B cell (primary cell): Measurements from ENCODE around the gene PREX1. TPM values are rescaled to one million over a fixed set of nuclear protein-coding genes. Genes with fewer than 3 reads are reported as not detected.

ENCODE experiments used
- ATAC-seq: fragments of 200-7000 bp; cut with Tn5 transposase; one replicate; pipeline ENCODE4 v1.10.0; 2021; ENCODE audit warnings: low read depth, mild to moderate bottlenecking, moderate number of reproducible peaks, moderate library complexity
- CTCF ChIA-PET: fragments of 350-600 bp; sonication (Branson Sonifier 250); formaldehyde crosslinking; loops from one replicate; lab custom pipeline; 2021; ENCODE audit warnings: antibody characterized with exemption, inconsistent platforms; lab: Charles Lee
- POLR2A ChIA-PET: fragments of 350-600 bp; sonication (Branson Sonifier 250); formaldehyde crosslinking; loops from one replicate; lab custom pipeline; 2021; ENCODE audit warnings: antibody characterized with exemption; lab: Charles Lee
- DNase-seq: peaks from one replicate; pipeline ENCODE4 v3.0.0; 2013
- H2AFZ ChIP-seq: 2 replicates; pipeline ENCODE4 v1.6.1; 2012; ENCODE audit warnings: mild to moderate bottlenecking, low read depth, low read length; ENCODE audit not compliant: insufficient read depth, poor library complexity, severe bottlenecking
- H3K27ac ChIP-seq, 2 donors: 1 replicate in 1 of 2; 2 replicates in 1 of 2; pipeline ENCODE4 v1.5.1; 2012 to 2013; ENCODE audit warnings: low read length in 2 of 2, mild to moderate bottlenecking in 2 of 2, moderate library complexity in 1 of 2
- H3K27me3 ChIP-seq, 4 experiments: fragments of 200-600 bp in 1 of 4; sonication (generic) in 1 of 4; replicated peaks in 1 of 4; 1 replicate in 2 of 4; 2 replicates in 2 of 4; pipeline versions ENCODE4 v1.6.1 to v1.7.0; 2013 to 2016; ENCODE audit warnings: low read length in 3 of 4, mild to moderate bottlenecking in 2 of 4, mixed read lengths in 1 of 4, moderate library complexity in 1 of 4; ENCODE audit not compliant: insufficient read depth in 4 of 4, control insufficient read depth in 3 of 4; ENCODE audit errors: control extremely low read depth in 1 of 4
- H3K36me3 ChIP-seq, 2 experiments: replicated peaks in 1 of 2; 1 replicate in 1 of 2; 2 replicates in 1 of 2; pipeline versions ENCODE4 v1.6.1 to v1.7.1; 2013; ENCODE audit warnings: low read length in 1 of 2; ENCODE audit not compliant: insufficient read depth in 2 of 2, control insufficient read depth in 1 of 2; ENCODE audit errors: control extremely low read depth in 1 of 2, extremely low read depth in 1 of 2
- H3K4me1 ChIP-seq, 2 donors: fragments of 200-600 bp in 1 of 2; sonication (generic) in 1 of 2; 1 replicate in 1 of 2; 2 replicates in 1 of 2; pipeline versions ENCODE4 v1.5.1 to v1.6.1; 2013 to 2017; ENCODE audit warnings: low read length in 2 of 2; ENCODE audit not compliant: control insufficient read depth in 2 of 2, insufficient read depth in 2 of 2
- H3K4me2 ChIP-seq: replicated peaks from 2 replicates; pipeline ENCODE3; 2012; ENCODE audit warnings: mild to moderate bottlenecking, low read depth, low read length; ENCODE audit not compliant: poor library complexity, severe bottlenecking
- H3K4me3 ChIP-seq, 5 experiments: fragments of 200-600 bp in 1 of 5; sonication (generic) in 1 of 5; 1 replicate in 3 of 5; 2 replicates in 2 of 5; pipeline versions ENCODE4 v1.5.1 to v1.7.0; 2011 to 2016; ENCODE audit warnings: low read length in 4 of 5, mild to moderate bottlenecking in 4 of 5, low read depth in 2 of 5, control low read depth in 1 of 5, moderate library complexity in 1 of 5; ENCODE audit not compliant: insufficient read depth in 1 of 5; ENCODE audit errors: control extremely low read depth in 1 of 5, extremely low read depth in 1 of 5
- H3K79me2 ChIP-seq: fragments of 200-600 bp; sonication (generic); one replicate; pipeline ENCODE4 v1.6.0; 2016; ENCODE audit warnings: low read length; ENCODE audit not compliant: control insufficient read depth, insufficient read depth
- H3K9ac ChIP-seq: fragments of 200-600 bp; sonication (generic); 2 replicates; pipeline ENCODE4 v1.6.1; 2017; ENCODE audit warnings: mild to moderate bottlenecking, low read length, moderate library complexity
- H3K9me3 ChIP-seq, 3 donors: one replicate each; pipeline versions ENCODE4 v1.6.1 to v1.7.1; 2013; ENCODE audit warnings: low read length in 2 of 3; ENCODE audit not compliant: control insufficient read depth in 2 of 3, insufficient read depth in 1 of 3; ENCODE audit errors: control extremely low read depth in 1 of 3
- H4K20me1 ChIP-seq: 2 replicates; pipeline ENCODE4 v1.6.0; 2012; ENCODE audit warnings: mild to moderate bottlenecking, low read length; ENCODE audit not compliant: insufficient read depth, control insufficient read depth, poor library complexity, severe bottlenecking
- H3K27ac Mint-ChIP-seq: one replicate; pipeline ENCODE4 v1.8.0; 2021; ENCODE audit warnings: mixed read lengths
- H3K27me3 Mint-ChIP-seq: one replicate; pipeline ENCODE4 v1.8.0; 2021; ENCODE audit warnings: mixed read lengths
- H3K4me1 Mint-ChIP-seq: one replicate; pipeline ENCODE4 v1.8.0; 2021; ENCODE audit warnings: mixed read lengths
- H3K4me3 Mint-ChIP-seq: one replicate; pipeline ENCODE4 v1.8.0; 2021; ENCODE audit warnings: mixed read lengths
- H3K9me3 Mint-ChIP-seq: one replicate; pipeline ENCODE4 v1.8.0; 2022; ENCODE audit warnings: mixed read lengths; ENCODE audit not compliant: insufficient read depth
- EZH2 ChIP-seq: IDR thresholded peaks from 2 replicates; pipeline ENCODE4 v1.6.1; 2012; ENCODE audit warnings: borderline replicate concordance, low read depth, mild to moderate bottlenecking, moderate library complexity, low read length; ENCODE audit not compliant: insufficient read depth, poor library complexity, severe bottlenecking
- WGBS: methylation state at CpG from one replicate; pipeline ENCODE4 v1.1.5; 2013; ENCODE audit warnings: missing lambda C conversion rate; ENCODE audit not compliant: insufficient coverage; 5-methylcytosine and 5-hydroxymethylcytosine counted together
- intact Hi-C: fragments of 100-400 bp; cut with micrococcal nuclease; formaldehyde crosslinking; loops from one replicate; pipeline ENCODE4 v1.10.0; 2022
- polyA plus RNA-seq: library from polyadenylated mRNA; depleted of rRNA; stranded (reverse); fragments of >200 nt; gene quantifications from 2 replicates; pipeline ENCODE4 v1.2.3, GENCODE V29; 2012
- total RNA-seq, 2 donors: library from RNA; stranded (reverse); fragments of 120-200 nt in 1 of 2; gene quantifications; 1 replicate in 1 of 2; 2 replicates in 1 of 2; pipeline versions ENCODE4 v1.2.3 to v1.2.4, GENCODE V29; 2013 to 2022
- TF ChIP-seq, protein P1 (sequence below): fragments of 200-600 bp; IDR thresholded peaks from one replicate; pipeline ENCODE4 v1.8.0; 2022; ENCODE audit warnings: antibody characterized with exemption, mild to moderate bottlenecking

PREX1 gene
- total and polyA plus RNA-seq, 2 donors (not counting 1 experiment from before 2014, with no cell fraction given): 79.1 to 99.4 TPM

DNA sequence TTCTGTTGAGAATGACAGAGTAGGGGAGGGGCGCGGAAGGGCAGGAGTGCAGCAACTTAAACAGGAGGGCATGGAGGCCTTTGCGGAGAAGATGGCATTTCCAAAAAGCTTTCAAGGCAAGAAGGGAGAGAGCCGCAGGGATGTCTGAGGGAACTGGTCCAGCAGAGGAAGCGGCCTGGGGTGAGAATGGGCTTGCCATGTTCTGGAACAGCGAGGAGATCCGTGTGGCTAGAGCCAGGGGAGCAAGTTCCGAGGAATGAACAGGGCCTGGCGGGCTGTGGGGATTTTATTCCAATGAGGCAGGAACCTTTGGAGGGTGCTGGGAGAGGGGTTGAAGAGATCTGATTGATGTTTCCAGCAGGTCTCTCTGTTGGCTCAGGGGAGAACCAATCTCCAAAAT, 86.1 kb downstream of the PREX1 start:
- ChIA-PET CTCF (no interaction called here), POLR2A (no interaction called here)
- TF ChIP-seq, protein P1, sequence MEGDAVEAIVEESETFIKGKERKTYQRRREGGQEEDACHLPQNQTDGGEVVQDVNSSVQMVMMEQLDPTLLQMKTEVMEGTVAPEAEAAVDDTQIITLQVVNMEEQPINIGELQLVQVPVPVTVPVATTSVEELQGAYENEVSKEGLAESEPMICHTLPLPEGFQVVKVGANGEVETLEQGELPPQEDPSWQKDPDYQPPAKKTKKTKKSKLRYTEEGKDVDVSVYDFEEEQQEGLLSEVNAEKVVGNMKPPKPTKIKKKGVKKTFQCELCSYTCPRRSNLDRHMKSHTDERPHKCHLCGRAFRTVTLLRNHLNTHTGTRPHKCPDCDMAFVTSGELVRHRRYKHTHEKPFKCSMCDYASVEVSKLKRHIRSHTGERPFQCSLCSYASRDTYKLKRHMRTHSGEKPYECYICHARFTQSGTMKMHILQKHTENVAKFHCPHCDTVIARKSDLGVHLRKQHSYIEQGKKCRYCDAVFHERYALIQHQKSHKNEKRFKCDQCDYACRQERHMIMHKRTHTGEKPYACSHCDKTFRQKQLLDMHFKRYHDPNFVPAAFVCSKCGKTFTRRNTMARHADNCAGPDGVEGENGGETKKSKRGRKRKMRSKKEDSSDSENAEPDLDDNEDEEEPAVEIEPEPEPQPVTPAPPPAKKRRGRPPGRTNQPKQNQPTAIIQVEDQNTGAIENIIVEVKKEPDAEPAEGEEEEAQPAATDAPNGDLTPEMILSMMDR: no peak
- TF ChIP-seq EZH2: no peak
- Histone ChIP-seq H2AFZ (no peak overlapping the region), H3K4me3 (no peak overlapping the region), H3K27me3 (no peaks in the 10 kb centered on the region), H3K36me3 (peaks cover 0 to 56% of the 10 kb centered on the region in 2 experiments), H4K20me1 (peaks cover 80% of the 10 kb centered on the region), H3K9me3 (no peaks in the 10 kb centered on the region), H3K4me1 (peaks cover 31 to 46% of the 10 kb centered on the region in 2 donors), H3K4me2 (no peak overlapping the region), H3K27ac (no peak overlapping the region), H3K9ac (no peak overlapping the region), H3K79me2 (peaks cover 85% of the 10 kb centered on the region)
- 98% methylated on average over 9 of the region's 9 CpGs for WGBS
- Mint-ChIP-seq H3K4me1 (peaks cover 52% of the 10 kb centered on the region), H3K27me3 (no peaks in the 10 kb centered on the region), H3K27ac (no peak overlapping the region), H3K9me3 (no peaks in the 10 kb centered on the region), H3K4me3 (no peak overlapping the region)
- no peak for DNase-seq
- ATAC-seq: no peak
- intact Hi-C loops: no loop called here

DNA sequence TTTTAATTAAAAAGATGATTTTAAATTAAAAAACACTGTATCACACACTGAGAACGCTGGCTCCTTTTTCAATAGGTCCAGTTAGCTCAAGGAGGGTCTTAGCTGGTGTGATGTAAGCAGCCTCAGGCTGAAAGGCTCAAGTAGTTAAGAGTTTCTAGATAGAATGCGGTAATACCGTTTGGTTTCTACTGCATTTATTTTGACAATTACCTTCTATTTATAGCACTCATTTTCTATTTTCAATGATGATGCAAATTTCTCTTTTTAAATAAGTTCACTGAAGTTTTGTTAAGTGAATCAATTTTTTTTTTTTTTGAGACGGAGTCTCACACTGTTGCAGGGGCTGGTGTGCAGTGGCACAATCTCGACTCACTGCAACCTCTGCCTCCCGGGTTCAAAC, 87.1 kb downstream of the PREX1 start:
- no peak overlapping the region for H2AFZ ChIP-seq
- Mint-ChIP-seq H3K4me3 (no peak overlapping the region), H3K9me3 (no peaks in the 10 kb centered on the region), H3K27me3 (no peaks in the 10 kb centered on the region), H3K4me1 (peaks cover 58% of the 10 kb centered on the region), H3K27ac (no peak overlapping the region)
- DNase-seq (no peak), ATAC-seq (no peak)
- H3K9ac ChIP-seq: no peak overlapping the region
- no peaks in the 10 kb centered on the region for H3K27me3 ChIP-seq
- no peak overlapping the region for H3K4me2 ChIP-seq
- WGBS: no CpG with 5 or more reads among the region's 6 CpGs
- ChIA-PET POLR2A (interaction anchor here (0.9 kb wide), 1 partner anchor 18 kb away, joined by 5 read pairs; no protein-coding TSS in a partner anchor), CTCF (interaction anchor here (0.9 to 1.4 kb wide), 3 partner anchors 10 to 164 kb away, joined by 3 to 8 read pairs (median 3); no protein-coding TSS in a partner anchor)
- peaks cover 0 to 50% of the 10 kb centered on the region in 2 experiments for H3K36me3 ChIP-seq
- intact Hi-C loops: no loop called here
- TF ChIP-seq EZH2: no peak
- TF ChIP-seq, protein P1: no peak
- peaks cover 85% of the 10 kb centered on the region for H4K20me1 ChIP-seq
- H3K4me3 ChIP-seq: no peak overlapping the region
- H3K9me3 ChIP-seq: no peaks in the 10 kb centered on the region
- H3K4me1 ChIP-seq: peaks cover 41 to 53% of the 10 kb centered on the region in 2 donors
- no peak overlapping the region for H3K27ac ChIP-seq
- H3K79me2 ChIP-seq: peaks cover 88% of the 10 kb centered on the region
